ENCODE data around the gene PTPRA.
"Not testable (repeated sequence)": the region's sequence is repeated elsewhere in the genome, so short reads cannot be mapped to it uniquely, and the experiment has no call there.

The PTPRA gene

GRCh38 chr20:3045816-3046676, 172.8 kb downstream of the PTPRA start, which contains the start of gene MRPS26:
Gene MRPS26, plus strand, starts transcription at chr20:3046052. Its CDS starts 17 bp downstream, at chr20:3046069.
- peak; percentile 87 for DNase-seq

GRCh38 chr20:3046677-3047462, 173.6 kb downstream of the PTPRA start:
- no peak for DNase-seq

- DNase-seq: no peak
Measured at GRCh38 chr20:3047486-3048419, 174.5 kb downstream of the PTPRA start.

DNA sequence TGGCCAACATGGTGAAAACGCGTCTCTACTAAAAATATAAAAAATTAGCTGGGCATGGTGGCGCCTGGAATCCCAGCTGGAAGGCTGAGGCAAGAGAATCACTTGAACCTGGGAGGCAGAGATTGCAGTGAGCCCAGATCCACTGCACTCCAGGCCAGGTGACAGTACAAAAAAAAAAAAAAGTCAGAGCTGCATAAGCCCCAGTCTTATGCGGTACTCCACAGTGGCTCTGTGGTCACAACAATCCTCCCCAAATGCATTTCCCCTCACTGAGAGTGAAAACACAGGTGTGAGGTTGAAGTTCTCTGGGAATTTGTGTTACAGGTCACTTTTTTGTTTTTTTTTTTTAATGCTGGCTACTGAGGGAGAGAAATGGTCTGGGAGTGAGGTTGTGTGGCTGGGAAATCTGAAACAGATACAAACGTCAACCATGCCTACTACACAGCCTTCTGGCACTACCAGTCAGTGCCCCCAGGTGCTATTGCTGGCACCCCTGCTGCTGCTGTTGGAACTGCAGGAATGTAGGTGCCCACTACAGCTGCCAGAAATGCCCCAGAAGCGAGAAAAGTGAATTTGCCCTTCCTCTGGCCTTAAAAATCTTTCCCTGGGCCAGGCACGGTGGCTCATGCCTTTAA, 178.2 kb downstream of the PTPRA start:
- no peak for DNase-seq

GRCh38 chr20:3059489-3059888, 186.2 kb downstream of the PTPRA start:
- no peak for DNase-seq

DNA sequence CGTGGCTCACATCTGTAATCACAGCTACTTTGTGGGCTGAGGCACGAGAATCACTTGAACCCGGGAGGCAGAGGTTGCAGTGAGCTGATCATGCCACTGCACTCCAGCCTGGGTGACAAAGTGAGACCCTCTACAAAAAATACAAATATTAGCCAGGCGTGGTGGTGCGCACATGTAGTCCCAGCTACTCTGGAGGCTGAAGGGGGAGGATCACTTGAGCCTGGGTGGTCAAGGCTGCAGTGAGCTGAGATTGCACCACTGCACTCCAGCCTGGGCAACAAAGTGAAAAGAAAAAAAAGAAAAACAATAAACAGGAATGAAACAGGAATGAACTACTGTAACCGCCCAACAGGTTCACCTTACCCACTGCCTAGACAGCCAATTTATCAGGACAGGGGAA, 190.8 kb downstream of the PTPRA start:
- DNase-seq: not testable (repeated sequence)

DNA sequence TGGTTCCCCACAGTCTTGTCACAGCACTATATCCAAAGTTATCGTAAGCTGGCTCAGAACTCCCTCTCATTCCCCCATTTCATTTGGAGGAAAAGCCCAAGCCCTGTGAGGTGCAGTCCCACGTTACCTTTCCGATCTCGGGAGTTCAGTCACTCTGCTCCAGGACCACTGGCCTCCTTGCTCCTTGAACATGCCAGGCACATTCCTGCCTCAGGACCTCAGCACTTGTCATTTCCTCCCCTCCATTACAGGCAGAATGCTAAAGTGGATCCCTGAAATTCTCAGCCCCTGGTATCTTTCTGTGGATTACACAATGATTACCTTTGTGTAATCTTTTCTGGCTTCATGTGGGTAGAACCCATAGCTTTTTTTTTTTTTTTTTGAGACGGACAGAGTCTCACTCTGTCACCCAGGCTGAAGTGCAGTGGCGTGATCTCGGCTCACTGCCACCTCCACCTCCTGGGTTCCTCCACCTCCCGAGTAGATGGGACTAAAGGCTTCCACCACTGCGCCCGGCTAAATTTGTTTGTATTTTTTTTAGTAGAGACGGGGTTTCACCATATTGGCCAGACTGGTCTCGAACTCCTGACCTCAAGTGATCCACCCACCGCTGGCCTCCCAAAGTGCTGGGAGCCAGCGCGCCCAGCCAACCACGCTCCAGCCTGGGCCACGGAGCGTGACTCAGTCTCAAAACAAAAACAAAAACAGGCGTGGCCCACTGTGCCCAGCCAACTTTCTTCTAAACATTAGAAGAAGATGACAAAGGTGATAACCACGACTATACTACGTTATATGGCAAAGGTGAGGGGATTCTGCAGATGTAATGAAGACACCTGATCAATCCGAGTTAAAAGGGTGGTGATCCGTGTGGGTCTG, 194.1 kb downstream of the PTPRA start:
- DNase-seq: no peak

DNA sequence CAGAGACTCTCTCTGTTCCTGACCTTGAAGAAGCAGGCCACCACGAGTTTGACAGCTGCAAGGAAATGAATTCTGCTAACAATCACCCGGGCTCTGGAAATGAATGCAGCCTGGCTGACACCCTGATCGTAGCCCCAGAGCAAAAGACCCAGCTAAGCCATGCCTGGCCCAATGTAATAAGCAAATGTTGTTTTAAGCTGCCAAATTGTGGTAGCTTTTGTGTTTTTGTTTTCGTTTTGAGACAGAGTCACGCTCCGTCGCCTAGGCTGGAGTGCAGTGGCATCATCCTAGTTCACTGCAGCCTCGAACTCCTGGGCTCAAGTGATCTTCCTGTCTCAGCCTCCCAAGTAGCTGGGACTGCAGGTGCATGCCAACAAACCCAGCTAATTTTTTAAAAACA, 194.8 kb downstream of the PTPRA start:
- no peak for DNase-seq

- peak; percentile 58 for DNase-seq
Measured at GRCh38 chr20:3068986-3069900, 196.0 kb downstream of the PTPRA start.

DNA sequence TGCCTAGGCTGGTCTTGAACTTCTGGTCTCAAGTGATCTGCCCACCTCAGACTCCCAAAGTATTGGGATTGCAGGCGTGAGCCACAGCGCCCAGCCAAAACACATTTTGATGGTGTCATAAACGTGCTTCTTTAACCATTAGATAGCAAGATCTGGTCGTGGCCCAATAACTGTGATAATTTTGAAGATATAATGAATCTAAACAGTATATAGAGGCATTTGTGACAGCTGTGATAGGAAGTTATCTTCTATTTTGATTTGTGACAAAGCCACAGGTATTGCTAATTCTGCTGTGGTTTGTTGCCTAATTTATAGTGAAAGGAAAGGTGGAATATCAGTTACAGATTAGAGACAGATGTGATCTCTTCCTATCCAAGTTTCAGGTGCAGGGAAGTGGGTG, 197.4 kb downstream of the PTPRA start:
- DNase-seq: no peak

DNA sequence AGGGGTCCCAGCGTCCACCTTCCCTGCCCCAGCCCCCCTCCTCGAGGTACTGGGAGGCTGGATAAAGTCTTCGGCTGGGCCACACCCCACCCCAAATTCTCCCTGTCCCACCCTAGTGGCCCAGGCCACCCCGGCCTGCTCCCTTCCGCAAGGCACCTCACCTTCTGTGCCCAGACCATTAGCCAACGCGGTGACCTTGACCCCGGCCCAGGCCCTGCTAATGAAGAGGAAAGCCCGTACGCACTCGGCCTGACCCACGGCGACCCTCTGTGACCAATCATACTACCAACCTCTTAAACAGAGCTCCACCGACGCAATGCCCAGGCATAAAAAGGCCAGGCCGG, 198.0 kb downstream of the PTPRA start:
- no peak for DNase-seq

GRCh38 chr20:3071610-3072529, 198.6 kb downstream of the PTPRA start, which contains the start of gene OXT:
Gene OXT, plus strand, starts transcription at chr20:3071620. Its CDS starts 36 bp downstream, at chr20:3071656.
- DNase-seq: peak; percentile 87

- no peak for DNase-seq
Measured at GRCh38 chr20:3072530-3073250, 199.4 kb downstream of the PTPRA start.

DNA sequence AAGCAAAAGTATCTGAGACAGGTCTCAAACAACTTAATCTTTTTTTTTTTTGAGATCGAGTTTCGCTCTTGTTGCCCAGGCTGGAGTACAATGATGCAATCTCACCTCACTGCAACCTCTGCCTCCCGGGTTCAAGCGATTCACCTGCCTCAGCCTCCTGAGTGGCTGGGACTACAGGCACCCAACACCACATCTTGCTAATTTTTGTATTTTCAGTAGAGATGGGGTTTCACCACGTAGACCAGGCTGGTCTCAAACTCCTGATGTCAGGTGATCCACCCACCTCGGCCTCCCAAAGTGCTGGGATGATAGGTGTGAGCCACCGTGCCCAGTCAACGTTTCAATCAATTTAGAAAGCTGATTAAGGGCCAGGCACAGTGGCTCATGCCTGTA, 200.0 kb downstream of the PTPRA start:
- DNase-seq: not testable (repeated sequence)

DNA sequence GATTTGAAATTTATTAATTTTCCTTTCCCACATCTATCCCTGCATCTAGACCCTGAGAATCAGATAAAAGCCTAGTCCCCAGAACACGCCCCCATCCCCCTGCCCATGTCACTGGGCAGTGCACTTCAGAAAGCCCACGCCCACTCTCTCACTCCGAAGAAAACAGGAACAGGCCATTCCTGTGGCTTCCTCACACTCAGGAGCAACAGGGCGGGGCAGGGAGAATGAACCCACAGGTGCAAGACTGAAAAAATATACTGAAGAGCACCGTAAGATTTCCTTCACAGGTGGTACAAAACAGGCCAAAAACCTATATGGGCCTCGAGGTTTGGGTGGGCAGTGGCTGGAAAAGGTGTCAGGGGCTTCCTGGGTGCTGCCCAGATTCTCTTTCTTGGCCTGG, 201.5 kb downstream of the PTPRA start:
- DNase-seq: no peak

- not testable (repeated sequence) for DNase-seq
Measured at GRCh38 chr20:3075315-3075714, 202.0 kb downstream of the PTPRA start.

DNA sequence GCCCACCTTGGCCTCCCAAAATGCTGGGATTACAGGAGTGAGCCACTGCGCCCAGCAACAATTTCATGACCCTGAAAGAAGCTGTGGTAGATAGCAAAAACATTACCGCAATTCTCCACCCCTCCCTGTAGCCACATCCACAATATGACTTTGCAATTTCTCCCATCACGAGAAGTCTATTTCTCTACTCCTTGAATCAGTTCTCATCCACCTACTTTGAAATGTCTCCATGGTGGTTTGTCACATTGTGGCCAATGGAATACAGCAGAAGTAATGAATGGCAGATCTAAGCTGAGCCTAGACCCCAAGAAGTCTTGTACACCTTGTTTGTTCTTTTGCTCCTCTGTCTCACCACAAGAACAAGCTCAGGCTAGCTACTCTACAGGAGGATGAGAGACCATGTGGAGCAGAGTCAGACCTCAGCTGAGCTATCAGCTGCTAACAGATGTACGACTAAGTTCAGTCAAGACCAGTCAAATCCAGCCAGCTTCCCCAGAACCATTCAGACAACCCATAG, 204.4 kb downstream of the PTPRA start:
- no peak for DNase-seq

- no peak for DNase-seq
Measured at GRCh38 chr20:3080939-3081388, 207.7 kb downstream of the PTPRA start.

Data from CD4-positive, alpha-beta T cell treated with Interleukin-17A for 4 hours (primary cell).